ENCODE measurements around the gene CCDC97. TPM values are rescaled to one million over a fixed set of nuclear protein-coding genes. Genes with fewer than 3 reads are reported as not detected.
"Not testable (repeated sequence)": the region's sequence is repeated elsewhere in the genome, so short reads cannot be mapped to it uniquely, and the experiment has no call there.

CCDC97 gene
- total RNA-seq, 4 donors from 2014 or later = 11.6 to 21.2 (median 14.8) TPM

GRCh38 chr19:41335467-41335866, 25.5 kb downstream of the CCDC97 start:
- H3K27ac ChIP-seq (replicated peaks in 1 of 4) = no peak overlapping the region
- H3K9me3 ChIP-seq = no peaks in the 10 kb centered on the region
- H3K4me1 ChIP-seq = peaks cover 0 to 8% (median 2%) of the 10 kb centered on the region in 4 donors
- intact Hi-C loops (cut with DNase I) = no loop called here
- WGBS = 97% methylated on average over 9 of the region's 10 CpGs
- H3K27me3 ChIP-seq = no peaks in the 10 kb centered on the region
- TF ChIP-seq EP300 (IDR thresholded peaks at IDR 0.05) = no peak
- no peak for TF ChIP-seq POLR2A (IDR thresholded peaks at IDR 0.05; ENCODE audit: low read depth)
- no peak for DNase-seq (ENCODE audit: extremely low spot score)
- peaks cover 6 to 71% (median 47%) of the 10 kb centered on the region in 4 donors for H3K36me3 ChIP-seq
- H3K4me3 ChIP-seq = no peak overlapping the region

- DNase-seq (ENCODE audit: extremely low spot score) = no peak
- 98% methylated on average over 5 of the region's 5 CpGs for WGBS
- Histone ChIP-seq H3K27ac (replicated peaks in 1 of 4) (no peak overlapping the region), H3K4me3 (no peak overlapping the region), H3K4me1 (peaks cover 0 to 7% (median 3%) of the 10 kb centered on the region in 4 donors), H3K9me3 (no peaks in the 10 kb centered on the region), H3K27me3 (no peaks in the 10 kb centered on the region), H3K36me3 (peaks cover 20 to 89% (median 60%) of the 10 kb centered on the region in 4 donors)
- TF ChIP-seq POLR2AphosphoS5 (IDR thresholded peaks at IDR 0.05) (no peak), EP300 (IDR thresholded peaks at IDR 0.05) (no peak), POLR2A (IDR thresholded peaks at IDR 0.05; ENCODE audit: low read depth) (no peak), CTCF (IDR thresholded peaks at IDR 0.05) (no peak)
- intact Hi-C loops (cut with DNase I) = no loop called here
Observed at GRCh38 chr19:41339936-41340335, 30.0 kb downstream of the CCDC97 start.

- H3K27ac ChIP-seq (replicated peaks in 1 of 4) = no peak overlapping the region
- intact Hi-C loops (cut with DNase I) = no loop called here
- H3K36me3 ChIP-seq = peaks cover 20 to 91% (median 72%) of the 10 kb centered on the region in 4 donors
Observed at GRCh38 chr19:41341669-41342490, 31.9 kb downstream of the CCDC97 start.

GRCh38 chr19:41344162-41344561, 34.2 kb downstream of the CCDC97 start:
- 86% methylated on average over 2 of the region's 2 CpGs for WGBS
- H3K4me1 ChIP-seq = peaks cover 0 to 9% (median 4%) of the 10 kb centered on the region in 4 donors

More at GRCh38 chr19:41341669-41342490, 31.9 kb downstream of the CCDC97 start:
- TF ChIP-seq POLR2AphosphoS5 (IDR thresholded peaks at IDR 0.05) = no peak
- no peak for TF ChIP-seq CTCF (IDR thresholded peaks at IDR 0.05)
- TF ChIP-seq EP300 (IDR thresholded peaks at IDR 0.05) = no peak
- no peak for TF ChIP-seq POLR2A (IDR thresholded peaks at IDR 0.05; ENCODE audit: low read depth)
- WGBS = 90% methylated on average over 20 of the region's 20 CpGs
- no peaks in the 10 kb centered on the region for H3K27me3 ChIP-seq
- no peak overlapping the region for H3K4me3 ChIP-seq
- DNase-seq (ENCODE audit: extremely low spot score) = no peak
- peaks cover 0 to 5% (median 0%) of the 10 kb centered on the region in 4 donors for H3K4me1 ChIP-seq
- no peaks in the 10 kb centered on the region for H3K9me3 ChIP-seq

GRCh38 chr19:41346916-41347315, 36.9 kb downstream of the CCDC97 start:
- intact Hi-C loops (cut with DNase I); DNase-seq (ENCODE audit: extremely low spot score); H3K27me3 ChIP-seq; H3K9me3 ChIP-seq; H3K27ac ChIP-seq (replicated peaks in 1 of 4); H3K4me3 ChIP-seq: not testable (repeated sequence)
- Histone ChIP-seq H3K36me3 (peaks cover 13 to 65% (median 50%) of the 10 kb centered on the region in 4 donors), H3K4me1 (peaks cover 14 to 32% (median 31%) of the 10 kb centered on the region in 4 donors)
- 94% methylated on average over 9 of the region's 9 CpGs for WGBS

More at GRCh38 chr19:41344162-41344561, 34.2 kb downstream of the CCDC97 start:
- intact Hi-C loops (cut with DNase I) = no loop called here
- Histone ChIP-seq H3K27me3 (no peaks in the 10 kb centered on the region), H3K27ac (replicated peaks in 1 of 4) (no peak overlapping the region), H3K9me3 (no peaks in the 10 kb centered on the region), H3K36me3 (peaks cover 20 to 90% (median 69%) of the 10 kb centered on the region in 4 donors), H3K4me3 (no peak overlapping the region)
- no peak for DNase-seq (ENCODE audit: extremely low spot score)
- TF ChIP-seq POLR2AphosphoS5 (IDR thresholded peaks at IDR 0.05) (no peak), POLR2A (IDR thresholded peaks at IDR 0.05; ENCODE audit: low read depth) (no peak), EP300 (IDR thresholded peaks at IDR 0.05) (no peak), CTCF (IDR thresholded peaks at IDR 0.05) (no peak)

Measured in esophagus muscularis mucosa (tissue), 4 donors.